Right renal cortex interstitium (tissue), 3 donors: ENCODE data around the gene RHD. TPM values are rescaled to one million over a fixed set of nuclear protein-coding genes. Genes with fewer than 3 reads are reported as not detected.
"Not testable (repeated sequence)": the region's sequence is repeated elsewhere in the genome, so short reads cannot be mapped to it uniquely, and the experiment has no call there.

Source experiments
- DNase-seq, 3 donors: peaks; one replicate each; pipeline ENCODE4 v3.0.0-alpha.2; 2013; ENCODE audit warnings: low read depth in 3 of 3, low spot score in 2 of 3
- polyA plus RNA-seq, 3 donors: library from polyadenylated mRNA; unstranded; fragments of 120-200 nt; gene quantifications; one replicate each; pipeline ENCODE4 v1.2.1, GENCODE V29; 2013; ENCODE audit not compliant: insufficient read length in 3 of 3

RHD gene
- polyA plus RNA-seq: 1 to 10 TPM in 2 of 3 donors, under 1 TPM in 1; 0.56 to 1.6 (median 1.1) TPM

- not testable (repeated sequence) for DNase-seq
Observed at GRCh38 chr1:25272238-25272637, at the start of gene RHD. Gene RHD, plus strand, starts transcription at chr1:25272509. Its CDS starts 39 bp downstream, at chr1:25272548.

DNA sequence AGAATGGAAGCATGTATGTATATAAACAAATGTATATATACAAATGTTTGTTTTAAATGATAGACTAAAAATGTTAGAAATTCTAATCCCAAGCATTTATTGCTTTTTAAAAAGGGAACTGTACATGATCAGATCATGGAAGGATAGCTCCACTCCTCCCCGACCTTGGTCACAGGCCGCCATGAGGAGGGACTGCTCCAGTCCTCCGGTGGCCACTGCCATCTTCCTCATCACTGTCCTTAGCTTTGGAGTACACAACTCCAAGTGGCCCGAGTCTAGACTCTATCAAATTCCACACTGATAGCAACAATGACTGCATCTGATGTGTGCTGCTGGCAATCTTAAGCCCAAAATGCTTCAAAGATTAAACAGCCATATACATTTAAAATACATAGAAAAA is 49.7 kb upstream of the RHD start:
- DNase-seq: no peak

DNA sequence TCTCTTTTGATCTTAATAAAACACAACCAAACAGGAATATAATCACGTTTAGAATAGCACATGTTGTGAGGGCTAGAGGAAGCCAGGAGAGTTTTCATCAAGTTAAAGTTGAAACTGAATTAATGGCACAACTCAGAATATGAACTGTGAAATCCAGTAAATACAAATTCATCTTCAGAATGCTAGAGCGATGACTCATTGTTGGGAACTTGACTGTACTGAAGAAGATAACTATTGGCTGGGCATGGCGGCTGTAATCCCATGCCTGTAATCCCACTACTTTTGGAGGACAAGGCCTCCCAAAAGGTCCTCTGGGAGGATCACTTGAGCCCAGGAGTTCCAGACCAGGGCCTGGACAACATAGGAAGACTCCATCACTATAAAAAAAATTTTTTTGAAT is 48.8 kb upstream of the RHD start:
- no peak for DNase-seq

DNA sequence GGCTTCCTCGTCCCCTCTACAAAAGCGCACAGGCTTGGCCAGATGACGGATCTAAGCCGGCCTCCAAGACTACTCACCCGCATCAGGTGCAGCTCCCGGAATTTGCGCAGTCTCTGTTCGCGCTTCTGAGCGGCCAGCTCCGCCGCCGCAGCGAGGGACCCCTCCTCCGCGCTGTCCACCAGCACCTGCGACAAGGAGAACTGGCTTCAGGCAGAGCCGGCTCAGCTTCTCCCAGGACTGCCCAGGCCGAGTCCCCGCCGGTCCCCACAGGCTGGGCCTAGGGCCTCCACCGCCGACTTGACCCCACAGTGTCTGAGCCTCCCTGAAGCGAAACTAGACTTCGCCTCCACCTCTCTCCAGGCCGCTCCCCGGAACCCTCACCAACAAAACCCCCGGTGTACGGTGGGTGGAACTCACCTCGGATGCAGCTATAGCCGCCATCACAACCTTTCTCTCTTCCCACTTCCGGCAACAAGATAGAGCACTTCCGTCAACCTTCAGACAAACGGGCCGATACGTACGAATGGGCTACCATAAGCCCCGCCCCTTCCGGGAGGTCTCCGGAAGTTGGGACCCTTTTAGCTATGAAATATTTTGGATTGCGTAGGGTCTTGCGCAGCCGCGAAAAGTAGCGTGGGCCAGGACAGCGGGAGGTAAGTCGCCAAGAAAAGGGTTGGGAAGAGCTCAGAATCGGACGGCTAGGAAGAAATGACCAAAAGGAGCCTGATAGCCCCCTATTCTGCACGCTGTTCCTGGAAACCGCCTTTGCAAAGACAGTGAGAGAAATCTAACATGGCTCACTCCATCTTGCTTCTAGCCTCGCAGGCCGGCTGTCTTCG is 40.1 kb upstream of the RHD start, which contains the start of gene SYF2:
Gene SYF2 (minus strand): TSS at position 476 of the 839 bp plus-strand sequence. CDS start 35 bp downstream, at position 441.
- DNase-seq: peak; percentile 88 to 96 (median 95)

- no peak for DNase-seq
Observed at GRCh38 chr1:25232866-25233784, 39.2 kb upstream of the RHD start.

- DNase-seq: not testable (repeated sequence)
Observed at GRCh38 chr1:25235411-25235810, 36.9 kb upstream of the RHD start.

DNA sequence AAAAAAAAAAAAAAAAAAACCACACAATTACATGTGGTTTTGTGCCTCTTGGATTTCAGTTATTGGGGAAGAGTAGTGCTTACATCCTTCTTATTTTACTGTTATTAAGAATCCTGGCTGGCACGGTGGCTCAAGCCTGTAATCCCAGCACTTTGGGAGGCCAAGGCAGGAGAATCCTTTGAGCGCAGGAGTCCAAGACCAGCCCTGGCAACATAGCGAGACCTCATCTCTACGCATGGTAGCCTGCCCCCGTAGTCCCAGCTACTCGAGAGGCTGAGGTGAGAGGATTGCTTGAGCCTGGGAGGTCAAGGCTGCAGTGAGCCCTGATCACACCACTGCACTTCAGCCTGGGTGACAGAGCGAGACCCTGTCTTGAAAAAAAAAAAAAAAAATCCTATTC is 36.0 kb upstream of the RHD start:
- DNase-seq: not testable (repeated sequence)

DNA sequence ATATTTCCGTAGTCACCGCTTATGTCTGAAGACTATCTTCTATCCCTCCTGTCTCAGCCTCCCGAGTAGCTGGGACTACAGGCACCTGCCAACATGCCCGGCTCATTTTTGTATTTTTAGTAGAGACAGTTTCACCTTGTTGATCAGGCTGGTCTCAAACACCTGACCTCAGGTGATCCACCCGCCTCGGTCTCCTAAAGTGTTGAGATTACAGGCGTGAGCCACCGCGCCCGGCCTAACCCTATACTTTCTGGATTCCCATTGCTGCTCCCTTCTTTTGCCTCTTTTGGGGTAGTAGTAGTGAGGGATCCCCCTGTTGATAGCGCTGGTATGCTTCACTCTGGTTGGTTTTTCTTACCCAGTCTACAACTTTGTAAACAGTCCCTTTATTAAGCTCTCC is 34.3 kb upstream of the RHD start:
- no peak for DNase-seq

DNA sequence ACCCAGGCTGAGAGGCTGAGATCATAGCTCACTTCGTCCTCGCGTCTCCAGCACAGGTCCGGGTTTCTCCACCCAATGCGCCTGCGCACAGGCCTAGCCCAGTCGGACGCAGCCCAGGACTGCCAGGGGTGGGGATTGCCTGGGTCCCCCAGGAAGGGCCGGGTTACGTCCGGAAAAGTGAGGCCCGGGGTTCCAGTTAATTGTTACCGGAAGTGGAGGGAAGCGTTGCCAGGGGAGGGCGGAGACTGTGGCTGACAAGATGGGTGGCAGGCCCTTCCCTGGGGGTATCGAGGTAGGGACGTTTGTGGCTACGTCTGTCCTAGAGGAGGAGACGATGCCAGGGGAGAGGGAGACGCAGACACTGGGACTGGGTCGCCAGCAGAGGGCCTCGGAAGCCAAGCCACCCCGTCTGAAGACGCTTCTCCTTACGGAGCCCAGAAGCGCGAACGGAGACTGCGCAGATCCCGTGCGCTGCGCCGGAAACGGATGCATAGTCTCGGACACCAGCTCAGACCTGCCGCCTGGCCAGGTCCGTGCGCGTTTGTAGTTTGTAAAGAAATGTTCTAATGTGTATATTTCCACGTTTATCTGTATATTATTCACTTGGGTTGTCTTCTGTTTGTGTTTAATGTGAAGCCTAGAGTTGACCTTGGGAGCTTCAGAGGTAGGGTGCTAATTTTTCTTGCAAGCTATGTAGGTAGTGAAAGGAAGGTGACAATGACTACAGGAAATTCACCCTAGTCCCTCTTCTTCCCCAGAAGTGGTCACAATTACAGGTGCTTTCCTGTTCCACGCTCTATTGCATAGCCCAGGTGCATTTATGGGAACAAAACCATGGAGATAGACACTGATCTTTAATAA is 32.4 kb upstream of the RHD start:
- DNase-seq: peak in 1 of 3 donors; percentile 82

- DNase-seq: no peak
Observed at GRCh38 chr1:25243907-25244306, 28.4 kb upstream of the RHD start.

GRCh38 chr1:25245393-25245792 is 26.9 kb upstream of the RHD start:
- no peak for DNase-seq

DNA sequence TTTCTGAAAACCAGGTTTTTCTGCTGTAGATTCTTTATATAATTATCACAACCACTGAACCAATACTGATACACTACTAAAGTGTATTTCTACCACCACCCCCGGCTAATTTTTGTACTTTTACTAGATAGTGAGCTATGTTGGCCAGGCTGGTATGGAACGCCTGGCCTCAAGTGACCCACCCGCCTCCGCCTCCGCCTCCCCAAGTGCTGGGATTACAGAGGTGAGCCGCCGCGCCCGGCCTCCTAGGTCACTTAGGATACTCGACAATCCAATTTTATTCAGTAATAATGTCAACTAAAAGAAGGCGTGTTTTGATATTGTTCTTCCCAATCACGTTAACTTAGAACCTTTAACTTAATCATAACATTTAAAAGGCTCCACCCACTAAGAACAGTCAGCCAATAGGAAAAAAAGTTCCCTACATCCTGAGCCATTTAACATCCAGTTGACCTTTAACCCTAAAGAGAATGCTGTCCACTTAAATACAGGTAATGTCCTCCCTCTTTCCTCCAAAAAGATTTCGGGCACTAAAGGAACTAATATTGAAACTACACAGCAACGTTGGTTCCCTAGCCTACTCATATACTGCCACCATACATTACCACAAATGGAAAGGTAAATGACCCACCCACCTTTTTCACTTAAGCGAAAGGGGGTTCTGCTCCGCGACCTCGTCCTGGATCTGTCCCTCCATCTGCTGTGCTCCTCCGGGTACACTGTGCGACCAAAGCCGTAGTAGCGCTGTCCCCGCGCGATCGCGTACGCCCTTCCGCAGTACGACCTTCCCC is 26.3 kb upstream of the RHD start:
- DNase-seq: no peak

DNA sequence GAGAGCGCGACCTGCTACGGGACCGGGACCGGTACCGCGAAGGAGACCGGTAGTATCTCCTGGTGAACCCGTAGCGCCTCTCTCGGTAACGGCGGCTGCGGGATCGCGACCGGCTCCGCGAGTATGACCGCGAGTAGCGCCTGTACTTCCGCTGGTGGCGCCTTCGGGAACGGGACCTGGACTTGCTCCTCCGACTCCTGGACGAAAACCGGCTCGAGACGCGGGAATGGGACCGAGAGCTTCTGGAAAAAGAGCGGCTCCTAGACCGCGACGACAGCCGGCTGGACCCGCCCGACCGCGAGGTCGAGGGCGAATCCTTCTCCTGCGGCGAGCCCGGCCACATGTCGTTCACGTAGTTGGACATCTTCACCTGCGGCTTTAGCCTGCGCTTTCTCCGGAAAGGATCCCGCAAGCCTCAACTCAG is 25.7 kb upstream of the RHD start:
- DNase-seq: no peak

DNA sequence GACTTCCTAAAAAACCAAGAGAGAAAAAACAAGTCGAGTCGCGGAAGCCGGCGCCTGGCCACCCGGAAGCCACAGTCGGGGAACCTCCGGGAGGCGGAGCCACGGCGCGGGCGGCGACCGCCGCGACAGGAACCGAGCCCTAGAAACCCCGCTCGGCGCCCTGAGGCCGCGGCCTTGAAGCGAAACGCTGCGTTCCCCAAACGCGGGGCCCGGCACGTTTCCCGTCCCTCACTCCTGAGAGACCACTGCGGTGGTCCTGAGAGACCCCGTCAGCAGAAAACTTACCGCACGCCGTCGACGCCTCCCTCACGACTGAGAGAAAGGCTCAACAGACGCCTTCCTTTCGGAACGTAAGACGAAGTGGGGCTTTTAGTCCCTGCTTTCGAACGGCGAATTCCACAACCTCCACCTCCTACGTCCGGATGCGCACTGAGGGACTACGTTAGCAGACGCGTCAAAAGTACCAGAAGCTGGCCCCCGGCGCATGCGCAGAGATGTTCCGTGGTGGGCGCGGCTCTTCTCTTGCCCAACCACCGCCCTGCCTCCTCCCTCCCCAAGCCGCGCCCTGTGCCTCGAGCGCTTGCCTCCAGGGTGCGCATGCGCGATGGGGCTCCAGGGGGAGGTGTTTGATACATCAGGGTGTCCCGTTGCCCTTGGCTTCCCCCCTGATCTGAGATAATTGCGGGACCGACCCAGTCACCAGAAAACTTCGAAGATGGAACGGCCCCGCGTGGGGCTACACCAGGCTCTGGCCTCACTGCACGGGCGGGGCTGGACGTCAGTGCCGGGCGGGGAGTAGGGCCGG is 25.1 kb upstream of the RHD start, which contains the start of gene RSRP1:
Gene RSRP1 (minus strand): TSS at position 431 of the 805 bp plus-strand sequence. CDS start 491 bp downstream, outside the sequence.
- peak; percentile 94 to 96 (median 96) for DNase-seq

- no peak for DNase-seq
Observed at GRCh38 chr1:25247829-25248754, 24.2 kb upstream of the RHD start.

DNA sequence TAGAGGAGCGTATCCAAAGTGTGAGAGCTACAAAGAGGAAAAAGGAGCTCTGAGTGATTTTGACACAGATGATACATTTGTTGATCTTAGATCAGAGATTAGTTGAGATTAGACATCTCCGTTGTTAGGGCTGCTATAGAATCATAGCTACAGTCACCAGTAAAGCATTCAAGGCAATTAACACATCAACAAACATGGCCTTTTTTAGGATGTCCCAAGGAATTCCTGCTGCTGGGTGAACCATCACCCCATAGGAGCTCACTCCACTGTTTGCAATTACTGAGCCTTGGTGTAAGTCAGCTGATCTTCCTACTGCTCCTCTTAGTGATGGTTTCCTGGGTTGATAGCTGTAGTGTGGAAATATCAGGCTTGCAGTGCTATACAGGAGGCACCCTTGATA is 18.4 kb upstream of the RHD start:
- no peak for DNase-seq
